ENCODE measurements around the gene UBR1. TPM values are rescaled to one million over a fixed set of nuclear protein-coding genes. Genes with fewer than 3 reads are reported as not detected.
A peak's percentile ranks its signal among the peaks of the same experiment; 100 is the strongest.
"Not testable (repeated sequence)": the region's sequence is repeated elsewhere in the genome, so short reads cannot be mapped to it uniquely, and the experiment has no call there.

Gene UBR1
- 28.4 and 28.7 TPM in 2 replicates for total RNA-seq (2014; rRNA removed; shearing (Covaris generic))
- 10.3 and 15.5 TPM in 2 replicates for polyA plus RNA-seq (2015; cell fraction: cytosol; rRNA removed)
- polyA plus RNA-seq (2015; cell fraction: nucleus; rRNA removed): 25.0 and 28.8 TPM in 2 replicates

GRCh38 chr15:43105778-43106485, at the start of gene UBR1:
Gene UBR1, minus strand, starts transcription at chr15:43106038. Its CDS starts 16 bp downstream, at chr15:43106022.
- DNase-seq (ENCODE audit: low read depth, low spot score): peak; percentile 92
- in situ Hi-C loops (cut with HindIII; ENCODE audit: low pct_unique_long_range_greater_than_20kb, low sequenced_read_pairs): no loop called here

GRCh38 chr15:43153269-43153668, 47.4 kb upstream of the UBR1 start:
- DNase-seq (ENCODE audit: low read depth, low spot score): no peak
- in situ Hi-C loops (cut with HindIII; ENCODE audit: low pct_unique_long_range_greater_than_20kb, low sequenced_read_pairs): no loop called here

- in situ Hi-C loops (cut with HindIII; ENCODE audit: low pct_unique_long_range_greater_than_20kb, low sequenced_read_pairs): no loop called here
These were observed 45.9 kb upstream of the UBR1 start for GRCh38 chr15:43151688-43152087.

GRCh38 chr15:43150191-43150929, 44.5 kb upstream of the UBR1 start:
- in situ Hi-C loops (cut with HindIII; ENCODE audit: low pct_unique_long_range_greater_than_20kb, low sequenced_read_pairs): no loop called here
- no peak for DNase-seq (ENCODE audit: low read depth, low spot score)

More at GRCh38 chr15:43151688-43152087, 45.9 kb upstream of the UBR1 start:
- no peak for DNase-seq (ENCODE audit: low read depth, low spot score)

GRCh38 chr15:43146184-43146583, 40.3 kb upstream of the UBR1 start:
- in situ Hi-C loops (cut with HindIII; ENCODE audit: low pct_unique_long_range_greater_than_20kb, low sequenced_read_pairs): no loop called here

GRCh38 chr15:43144512-43144911, 38.7 kb upstream of the UBR1 start:
- in situ Hi-C loops (cut with HindIII; ENCODE audit: low pct_unique_long_range_greater_than_20kb, low sequenced_read_pairs): no loop called here
- DNase-seq (ENCODE audit: low read depth, low spot score): no peak

More at GRCh38 chr15:43146184-43146583, 40.3 kb upstream of the UBR1 start:
- no peak for DNase-seq (ENCODE audit: low read depth, low spot score)

- in situ Hi-C loops (cut with HindIII; ENCODE audit: low pct_unique_long_range_greater_than_20kb, low sequenced_read_pairs): no loop called here
These were observed 37.5 kb upstream of the UBR1 start for GRCh38 chr15:43143203-43143941.

GRCh38 chr15:43135351-43135750, 29.5 kb upstream of the UBR1 start:
- in situ Hi-C loops (cut with HindIII; ENCODE audit: low pct_unique_long_range_greater_than_20kb, low sequenced_read_pairs): no loop called here
- no peak for DNase-seq (ENCODE audit: low read depth, low spot score)

More at GRCh38 chr15:43143203-43143941, 37.5 kb upstream of the UBR1 start:
- DNase-seq (ENCODE audit: low read depth, low spot score): no peak

GRCh38 chr15:43134157-43134635, 28.4 kb upstream of the UBR1 start:
- in situ Hi-C loops (cut with HindIII; ENCODE audit: low pct_unique_long_range_greater_than_20kb, low sequenced_read_pairs): no loop called here
- no peak for DNase-seq (ENCODE audit: low read depth, low spot score)

GRCh38 chr15:43133430-43134156, 27.8 kb upstream of the UBR1 start, which contains the start of gene TMEM62:
Gene TMEM62, plus strand, starts transcription at chr15:43133586. Its CDS starts 217 bp downstream, at chr15:43133803.
- peak; percentile 58 for DNase-seq (ENCODE audit: low read depth, low spot score)
- in situ Hi-C loops (cut with HindIII; ENCODE audit: low pct_unique_long_range_greater_than_20kb, low sequenced_read_pairs): no loop called here

- no peak for DNase-seq (ENCODE audit: low read depth, low spot score)
These were observed 27.1 kb upstream of the UBR1 start for GRCh38 chr15:43132830-43133429.

GRCh38 chr15:43128980-43129335, 23.1 kb upstream of the UBR1 start:
- DNase-seq (ENCODE audit: low read depth, low spot score): no peak
- in situ Hi-C loops (cut with HindIII; ENCODE audit: low pct_unique_long_range_greater_than_20kb, low sequenced_read_pairs): no loop called here

More at GRCh38 chr15:43132830-43133429, 27.1 kb upstream of the UBR1 start:
- in situ Hi-C loops (cut with HindIII; ENCODE audit: low pct_unique_long_range_greater_than_20kb, low sequenced_read_pairs): no loop called here

GRCh38 chr15:43128174-43128979, 22.5 kb upstream of the UBR1 start:
- DNase-seq (ENCODE audit: low read depth, low spot score); in situ Hi-C loops (cut with HindIII; ENCODE audit: low pct_unique_long_range_greater_than_20kb, low sequenced_read_pairs): not testable (repeated sequence)

GRCh38 chr15:43127752-43128151, 21.9 kb upstream of the UBR1 start:
- in situ Hi-C loops (cut with HindIII; ENCODE audit: low pct_unique_long_range_greater_than_20kb, low sequenced_read_pairs): no loop called here
- no peak for DNase-seq (ENCODE audit: low read depth, low spot score)

- DNase-seq (ENCODE audit: low read depth, low spot score): no peak
- in situ Hi-C loops (cut with HindIII; ENCODE audit: low pct_unique_long_range_greater_than_20kb, low sequenced_read_pairs): no loop called here
These were observed 20.5 kb upstream of the UBR1 start for GRCh38 chr15:43126356-43126755.

GRCh38 chr15:43125100-43125661, 19.3 kb upstream of the UBR1 start:
- no peak for DNase-seq (ENCODE audit: low read depth, low spot score)
- in situ Hi-C loops (cut with HindIII; ENCODE audit: low pct_unique_long_range_greater_than_20kb, low sequenced_read_pairs): no loop called here
